HUES64 (cell line): Measurements from ENCODE around the gene BCLAF3.
A peak's percentile ranks its signal among the peaks of the same experiment; 100 is the strongest.

ENCODE experiments used
- H3K27ac ChIP-seq: 2 replicates; pipeline ENCODE4 v1.7.0; 2013; ENCODE audit warnings: low read depth, low read length, inconsistent platforms
- H3K27me3 ChIP-seq: 2 replicates; pipeline ENCODE4 v1.6.1; 2013; ENCODE audit warnings: mild to moderate bottlenecking, low read length; ENCODE audit not compliant: insufficient read depth
- H3K36me3 ChIP-seq: 2 replicates; pipeline ENCODE4 v1.6.1; 2013; ENCODE audit warnings: mild to moderate bottlenecking, low read length; ENCODE audit not compliant: insufficient read depth
- H3K4me1 ChIP-seq: 2 replicates; pipeline ENCODE4 v1.6.1; 2013; ENCODE audit warnings: mild to moderate bottlenecking, low read length, moderate library complexity; ENCODE audit not compliant: insufficient read depth
- H3K4me3 ChIP-seq: 2 replicates; pipeline ENCODE4 v1.5.1; 2013; ENCODE audit warnings: mild to moderate bottlenecking, low read length, moderate library complexity
- H3K9ac ChIP-seq: 2 replicates; pipeline ENCODE4 v1.6.1; 2013; ENCODE audit warnings: mild to moderate bottlenecking, low read depth, low read length
- H3K9me3 ChIP-seq: 2 replicates; pipeline ENCODE4 v1.6.1; 2013; ENCODE audit warnings: low read depth, low read length; ENCODE audit not compliant: insufficient read depth
- WGBS: fragments of 150-250, 120-280 bp; methylation state at CpG from one replicate; pipeline ENCODE4 v1.1.7; 2013; ENCODE audit warnings: missing lambda C conversion rate; 5-methylcytosine and 5-hydroxymethylcytosine counted together

Gene BCLAF3

DNA sequence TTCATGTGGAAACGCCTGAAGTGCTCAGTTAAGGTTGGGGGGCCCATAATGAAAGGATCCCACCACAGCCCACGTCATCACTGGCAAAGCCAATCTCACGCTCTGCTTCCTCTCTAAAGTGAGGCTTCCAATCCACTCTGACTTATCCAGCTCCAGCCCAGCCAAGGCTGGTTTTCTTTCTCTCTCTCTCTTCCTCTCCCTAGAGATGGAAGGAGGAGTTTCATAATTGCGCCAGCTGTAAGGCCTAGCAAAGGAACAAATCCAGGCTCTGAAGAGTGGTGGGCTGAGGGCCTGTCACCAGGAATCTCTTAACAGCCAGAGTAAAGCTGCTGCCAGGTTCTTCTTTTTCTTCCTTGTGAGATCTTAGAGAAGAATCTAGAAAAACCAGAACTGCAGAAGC lies 20.7 kb upstream of the BCLAF3 start:
- Histone ChIP-seq H3K9me3 (no peaks in the 10 kb centered on the region), H3K4me1 (no peaks in the 10 kb centered on the region), H3K4me3 (no peak overlapping the region), H3K36me3 (no peaks in the 10 kb centered on the region), H3K9ac (no peak overlapping the region), H3K27ac (no peak overlapping the region), H3K27me3 (no peaks in the 10 kb centered on the region)
- 97% methylated on average over 4 of the region's 4 CpGs for WGBS

DNA sequence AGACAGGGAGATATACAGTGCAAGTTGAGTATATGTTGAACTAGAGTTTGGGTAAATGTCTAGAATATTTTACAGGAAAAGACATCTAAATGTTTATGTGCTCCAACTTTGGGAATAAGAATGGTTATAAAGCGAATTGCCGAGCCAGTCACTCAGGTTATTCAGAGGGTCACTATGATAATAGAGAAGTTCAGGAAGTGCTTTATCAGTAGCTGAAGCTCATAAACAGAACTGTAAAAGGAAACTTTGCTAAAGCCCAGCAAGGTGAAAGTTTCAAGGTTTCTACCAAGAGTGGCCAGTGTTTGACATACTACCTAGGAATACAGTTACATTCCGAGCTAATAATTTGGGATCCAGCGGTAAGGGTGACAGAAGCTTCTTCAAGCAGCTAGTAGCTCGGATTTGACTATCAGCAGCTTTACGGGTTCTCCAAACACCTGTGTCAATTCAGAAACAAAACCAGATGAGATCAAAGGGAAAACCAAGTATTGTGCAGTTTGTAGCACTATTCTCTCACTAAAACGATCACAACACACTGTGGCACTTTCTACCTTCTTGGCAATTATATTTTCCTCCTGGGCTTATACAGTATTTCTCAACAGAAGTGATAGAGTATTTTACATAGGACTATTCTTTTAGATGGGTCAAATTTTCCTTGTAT lies 17.2 kb upstream of the BCLAF3 start:
- no peak overlapping the region for H3K4me3 ChIP-seq
- H3K9me3 ChIP-seq = no peaks in the 10 kb centered on the region
- H3K36me3 ChIP-seq = no peaks in the 10 kb centered on the region
- no peak overlapping the region for H3K9ac ChIP-seq
- H3K27me3 ChIP-seq = no peaks in the 10 kb centered on the region
- 91% methylated on average over 7 of the region's 7 CpGs for WGBS
- no peak overlapping the region for H3K27ac ChIP-seq
- H3K4me1 ChIP-seq = no peaks in the 10 kb centered on the region

GRCh38 chrX:20005883-20006282 lies 15.0 kb upstream of the BCLAF3 start:
- Histone ChIP-seq H3K27me3 (no peaks in the 10 kb centered on the region), H3K9me3 (no peaks in the 10 kb centered on the region), H3K4me1 (no peaks in the 10 kb centered on the region; the same call in 1 of the 2 replicates), H3K27ac (no peak overlapping the region), H3K36me3 (no peaks in the 10 kb centered on the region), H3K9ac (no peak overlapping the region), H3K4me3 (no peak overlapping the region)
- WGBS = 94% methylated on average over 2 of the region's 2 CpGs

DNA sequence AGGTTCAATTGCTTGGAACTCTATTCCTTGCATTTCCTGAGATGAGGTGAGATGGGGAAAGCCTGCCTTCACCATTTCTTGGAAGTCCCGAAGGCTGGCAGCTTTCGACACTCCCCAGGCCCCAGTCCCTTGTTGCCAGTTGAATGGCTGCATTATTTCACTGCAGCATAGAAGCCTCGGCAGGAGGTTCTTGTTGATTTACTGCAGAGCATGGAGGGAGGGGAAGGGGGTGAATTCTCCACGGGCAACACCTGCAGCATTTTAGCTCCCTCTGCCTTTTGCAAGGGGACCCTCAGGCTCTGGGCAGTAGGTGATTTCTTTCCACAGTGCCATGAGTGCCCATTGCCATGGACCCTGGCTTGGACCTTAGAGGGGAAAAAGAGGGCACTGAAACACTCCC lies 10.7 kb upstream of the BCLAF3 start:
- no peak overlapping the region for H3K27ac ChIP-seq
- 45% methylated on average over 4 of the region's 4 CpGs for WGBS
- H3K36me3 ChIP-seq = no peaks in the 10 kb centered on the region
- no peak overlapping the region for H3K4me3 ChIP-seq
- no peaks in the 10 kb centered on the region for H3K27me3 ChIP-seq
- no peaks in the 10 kb centered on the region; the same call in 1 of the 2 replicates for H3K4me1 ChIP-seq
- no peak overlapping the region for H3K9ac ChIP-seq
- no peaks in the 10 kb centered on the region for H3K9me3 ChIP-seq

GRCh38 chrX:19991350-19991718 lies 473 bp upstream of the BCLAF3 start:
- Histone ChIP-seq H3K4me3 (peak overlapping the region; percentile 29; the same call in 1 of the 2 replicates), H3K36me3 (no peaks in the 10 kb centered on the region), H3K27me3 (no peaks in the 10 kb centered on the region), H3K27ac (no peak overlapping the region), H3K9me3 (no peaks in the 10 kb centered on the region), H3K4me1 (no peaks in the 10 kb centered on the region), H3K9ac (no peak overlapping the region)
- whole genome bisulfite sequencing = 71% methylated on average over 6 of the region's 6 CpGs

GRCh38 chrX:19990151-19990555 lies 708 bp downstream of the BCLAF3 start:
- no peaks in the 10 kb centered on the region for H3K9me3 ChIP-seq
- H3K4me1 ChIP-seq = no peaks in the 10 kb centered on the region
- peak overlapping the region; percentile 78 for H3K4me3 ChIP-seq
- peak overlapping the region; percentile 47 for H3K9ac ChIP-seq
- H3K27ac ChIP-seq = no peak overlapping the region
- 1% methylated on average over 23 of the region's 25 CpGs for WGBS
- H3K36me3 ChIP-seq = no peaks in the 10 kb centered on the region
- H3K27me3 ChIP-seq = no peaks in the 10 kb centered on the region

- Histone ChIP-seq H3K27ac (no peak overlapping the region), H3K9ac (no peak overlapping the region), H3K36me3 (no peaks in the 10 kb centered on the region), H3K4me3 (no peak overlapping the region), H3K4me1 (no peaks in the 10 kb centered on the region), H3K9me3 (no peaks in the 10 kb centered on the region), H3K27me3 (no peaks in the 10 kb centered on the region)
- WGBS = 88% methylated on average over 5 of the region's 5 CpGs
Measured at GRCh38 chrX:19987856-19988255, 3.0 kb downstream of the BCLAF3 start.

DNA sequence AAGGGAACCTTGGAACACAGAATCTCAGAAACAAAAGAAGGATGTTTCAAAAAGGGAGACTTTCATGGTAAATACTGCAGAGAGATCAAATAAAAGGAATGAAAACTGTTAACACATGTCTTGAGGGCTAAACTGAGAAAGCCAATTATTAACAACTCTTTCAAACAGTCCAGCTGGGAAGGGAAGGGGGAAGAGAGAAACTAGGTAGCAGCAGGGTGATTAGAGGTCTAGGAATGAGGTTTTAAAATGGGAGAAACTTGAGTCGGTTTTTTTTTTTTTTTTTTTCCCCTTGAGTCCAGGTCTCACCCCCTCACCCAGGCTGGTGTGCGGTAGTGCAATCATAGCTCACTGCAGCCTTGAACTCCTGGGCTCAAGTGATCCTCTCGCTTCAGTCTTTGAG lies 4.3 kb downstream of the BCLAF3 start:
- no peak overlapping the region for H3K4me3 ChIP-seq
- 94% methylated on average over 2 of the region's 3 CpGs for WGBS
- no peak overlapping the region for H3K27ac ChIP-seq
- no peaks in the 10 kb centered on the region for H3K36me3 ChIP-seq
- no peak overlapping the region for H3K9ac ChIP-seq
- H3K27me3 ChIP-seq = no peaks in the 10 kb centered on the region
- H3K9me3 ChIP-seq = no peaks in the 10 kb centered on the region
- H3K4me1 ChIP-seq = 0 out of 2 replicates have a peak, but pooled peaks cover 3% of the 10 kb centered on the region

- WGBS = 54% methylated on average over 1 of the region's 2 CpGs
- Histone ChIP-seq H3K27ac (no peak overlapping the region), H3K4me1 (0 out of 2 replicates have a peak, but pooled peaks cover 3% of the 10 kb centered on the region), H3K4me3 (no peak overlapping the region), H3K9me3 (no peaks in the 10 kb centered on the region), H3K27me3 (no peaks in the 10 kb centered on the region), H3K9ac (no peak overlapping the region), H3K36me3 (0 out of 2 replicates have a peak, but pooled peaks cover 4% of the 10 kb centered on the region)
Measured at GRCh38 chrX:19981947-19982346, 8.9 kb downstream of the BCLAF3 start.

DNA sequence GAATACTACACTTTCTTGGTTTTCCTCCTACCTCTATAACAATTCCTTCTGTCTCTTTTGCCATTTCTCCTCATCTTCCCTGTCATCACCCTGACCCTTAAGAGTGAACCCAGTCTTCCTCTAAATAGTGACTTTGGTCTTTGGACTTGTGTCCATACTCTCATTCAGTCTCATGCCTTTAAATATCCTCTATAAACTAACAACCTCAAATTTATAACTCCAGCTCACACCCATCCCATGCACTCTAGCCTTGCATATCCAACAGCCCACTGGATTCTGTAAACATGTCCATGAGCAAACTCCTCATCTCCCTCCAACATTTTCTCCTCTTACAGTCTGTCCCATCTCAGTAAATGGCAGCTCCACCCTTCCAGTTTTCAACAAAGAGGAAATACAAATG lies 15.0 kb downstream of the BCLAF3 start:
- no peak overlapping the region for H3K9ac ChIP-seq
- H3K36me3 ChIP-seq = 0 out of 2 replicates have a peak, but pooled peaks cover 4% of the 10 kb centered on the region
- no peaks in the 10 kb centered on the region for H3K27me3 ChIP-seq
- H3K4me1 ChIP-seq = no peaks in the 10 kb centered on the region
- H3K27ac ChIP-seq = no peak overlapping the region
- H3K4me3 ChIP-seq = no peak overlapping the region
- H3K9me3 ChIP-seq = no peaks in the 10 kb centered on the region

GRCh38 chrX:19972984-19973383 lies 17.9 kb downstream of the BCLAF3 start:
- Histone ChIP-seq H3K27ac (no peak overlapping the region), H3K4me1 (no peaks in the 10 kb centered on the region), H3K4me3 (no peak overlapping the region), H3K9me3 (no peaks in the 10 kb centered on the region), H3K36me3 (0 out of 2 replicates have a peak, but pooled peaks cover 4% of the 10 kb centered on the region), H3K9ac (no peak overlapping the region), H3K27me3 (no peaks in the 10 kb centered on the region)

- Histone ChIP-seq H3K4me1 (no peaks in the 10 kb centered on the region), H3K36me3 (peaks cover 24% of the 10 kb centered on the region), H3K27ac (no peak overlapping the region), H3K4me3 (no peak overlapping the region), H3K9me3 (no peaks in the 10 kb centered on the region), H3K27me3 (no peaks in the 10 kb centered on the region), H3K9ac (no peak overlapping the region)
- 93% methylated on average over 6 of the region's 6 CpGs for WGBS
Measured at GRCh38 chrX:19968276-19968675, 22.6 kb downstream of the BCLAF3 start.
